Activated CD4-positive, alpha-beta T cell treated with anti-CD3 and anti-CD28 coated beads, Interleukin-2, amount 10 ng/mL, durations not matched to agents 24 days and 14 days (primary cell): ENCODE measurements around the gene RFX2. TPM values are rescaled to one million over a fixed set of nuclear protein-coding genes. Genes with fewer than 3 reads are reported as not detected.
A peak's percentile ranks its signal among the peaks of the same experiment; 100 is the strongest.

Source experiments
- DNase-seq: peaks from one replicate; pipeline ENCODE4 v3.0.0; 2022
- H3K27ac Mint-ChIP-seq: one replicate; pipeline ENCODE4 v1.8.0; 2022; ENCODE audit warnings: mild to moderate bottlenecking, mixed read lengths
- H3K27me3 Mint-ChIP-seq: one replicate; pipeline ENCODE4 v1.8.0; 2022; ENCODE audit warnings: mixed read lengths
- H3K36me3 Mint-ChIP-seq: one replicate; pipeline ENCODE4 v1.8.0; 2022; ENCODE audit warnings: low read depth, mild to moderate bottlenecking, mixed read lengths
- H3K4me1 Mint-ChIP-seq: one replicate; pipeline ENCODE4 v1.8.0; 2021; ENCODE audit warnings: mixed read lengths
- H3K4me3 Mint-ChIP-seq: one replicate; pipeline ENCODE4 v1.8.0; 2022; ENCODE audit warnings: mild to moderate bottlenecking, moderate library complexity, mixed read lengths
- H3K9me3 Mint-ChIP-seq: one replicate; pipeline ENCODE4 v1.8.0; 2021; ENCODE audit warnings: mixed read lengths
- intact Hi-C: fragments of 100-400 bp; cut with micrococcal nuclease; formaldehyde crosslinking; loops from one replicate; pipeline ENCODE4 v1.15.1; 2023
- total RNA-seq: library from RNA; stranded (reverse); gene quantifications from 2 replicates; pipeline ENCODE4 v1.2.3, GENCODE V29; 2022

RFX2 gene
- 10.5 and 10.7 TPM in 2 replicates for total RNA-seq

GRCh38 chr19:6110360-6110977, at the start of gene RFX2:
Gene RFX2, minus strand, starts transcription at chr19:6110500. Its CDS starts 63,004 bp downstream, at chr19:6047496.
- peak within 1 kb of the TSS; percentile 91 for H3K4me3 Mint-ChIP-seq
- H3K9me3 Mint-ChIP-seq = no peaks in the 10 kb centered on the region
- H3K36me3 Mint-ChIP-seq = no peaks in the 10 kb centered on the region
- H3K27me3 Mint-ChIP-seq = peaks cover 14% of the 10 kb centered on the region
- DNase-seq = peak; percentile 100
- H3K4me1 Mint-ChIP-seq = peaks cover 24% of the 10 kb centered on the region
- peak within 1 kb of the TSS; percentile 88 for H3K27ac Mint-ChIP-seq
- intact Hi-C loops = loop anchor here (1.0 kb wide), 2 partner anchors 89 to 132 kb away; partner anchors contain the start of gene RANBP3

GRCh38 chr19:6156033-6156432, 45.7 kb upstream of the RFX2 start:
- Mint-ChIP-seq H3K27ac (no peak overlapping the region), H3K4me1 (no peaks in the 10 kb centered on the region), H3K27me3 (peaks cover 3% of the 10 kb centered on the region), H3K36me3 (no peaks in the 10 kb centered on the region), H3K9me3 (peaks cover 4% of the 10 kb centered on the region), H3K4me3 (no peak overlapping the region)
- intact Hi-C loops = no loop called here
- no peak for DNase-seq

- no peak overlapping the region for H3K27ac Mint-ChIP-seq
- no peaks in the 10 kb centered on the region for H3K9me3 Mint-ChIP-seq
- no peaks in the 10 kb centered on the region for H3K36me3 Mint-ChIP-seq
- peaks cover 3% of the 10 kb centered on the region for H3K27me3 Mint-ChIP-seq
- DNase-seq = no peak
- H3K4me3 Mint-ChIP-seq = no peak overlapping the region
- intact Hi-C loops = no loop called here
- no peaks in the 10 kb centered on the region for H3K4me1 Mint-ChIP-seq
Observed at GRCh38 chr19:6150289-6150688, 40.0 kb upstream of the RFX2 start.

GRCh38 chr19:6141217-6141616, 30.9 kb upstream of the RFX2 start:
- intact Hi-C loops = no loop called here
- no peaks in the 10 kb centered on the region for H3K27me3 Mint-ChIP-seq
- H3K27ac Mint-ChIP-seq = no peak overlapping the region
- no peaks in the 10 kb centered on the region for H3K4me1 Mint-ChIP-seq
- H3K36me3 Mint-ChIP-seq = no peaks in the 10 kb centered on the region
- DNase-seq = no peak
- no peak overlapping the region for H3K4me3 Mint-ChIP-seq
- H3K9me3 Mint-ChIP-seq = no peaks in the 10 kb centered on the region

GRCh38 chr19:6138511-6138910, 28.2 kb upstream of the RFX2 start:
- Mint-ChIP-seq H3K4me3 (no peak overlapping the region), H3K27me3 (no peaks in the 10 kb centered on the region), H3K27ac (no peak overlapping the region), H3K4me1 (no peaks in the 10 kb centered on the region), H3K36me3 (no peaks in the 10 kb centered on the region), H3K9me3 (no peaks in the 10 kb centered on the region)
- DNase-seq = no peak
- intact Hi-C loops = no loop called here

- Mint-ChIP-seq H3K4me1 (no peaks in the 10 kb centered on the region), H3K36me3 (no peaks in the 10 kb centered on the region), H3K9me3 (no peaks in the 10 kb centered on the region), H3K27me3 (no peaks in the 10 kb centered on the region), H3K4me3 (no peak overlapping the region), H3K27ac (no peak overlapping the region)
- intact Hi-C loops = no loop called here
- no peak for DNase-seq
Observed at GRCh38 chr19:6138066-6138465, 27.8 kb upstream of the RFX2 start.

- H3K27me3 Mint-ChIP-seq = no peaks in the 10 kb centered on the region
- no peaks in the 10 kb centered on the region for H3K36me3 Mint-ChIP-seq
- intact Hi-C loops = no loop called here
- H3K9me3 Mint-ChIP-seq = no peaks in the 10 kb centered on the region
- H3K4me3 Mint-ChIP-seq = no peak overlapping the region
- DNase-seq = no peak
- no peak overlapping the region for H3K27ac Mint-ChIP-seq
- no peaks in the 10 kb centered on the region for H3K4me1 Mint-ChIP-seq
Observed at GRCh38 chr19:6133231-6133630, 22.9 kb upstream of the RFX2 start.

- intact Hi-C loops = no loop called here
- Mint-ChIP-seq H3K27ac (no peak overlapping the region), H3K4me3 (no peak overlapping the region)
Observed at GRCh38 chr19:6132482-6132881, 22.2 kb upstream of the RFX2 start.

GRCh38 chr19:6127716-6128335, 17.5 kb upstream of the RFX2 start:
- Mint-ChIP-seq H3K4me3 (no peak overlapping the region), H3K4me1 (peaks cover 7% of the 10 kb centered on the region), H3K27ac (no peak overlapping the region), H3K27me3 (no peaks in the 10 kb centered on the region), H3K9me3 (no peaks in the 10 kb centered on the region), H3K36me3 (no peaks in the 10 kb centered on the region)
- no peak for DNase-seq
- intact Hi-C loops = loop anchor here (2.0 kb wide), 1 partner anchor 171 kb away; no protein-coding TSS in a partner anchor

More at GRCh38 chr19:6132482-6132881, 22.2 kb upstream of the RFX2 start:
- H3K27me3 Mint-ChIP-seq = no peaks in the 10 kb centered on the region
- H3K9me3 Mint-ChIP-seq = no peaks in the 10 kb centered on the region
- no peaks in the 10 kb centered on the region for H3K4me1 Mint-ChIP-seq
- DNase-seq = no peak
- H3K36me3 Mint-ChIP-seq = no peaks in the 10 kb centered on the region

GRCh38 chr19:6126335-6126974, 16.2 kb upstream of the RFX2 start:
- peak; percentile 73 for DNase-seq
- intact Hi-C loops = loop anchor here (2.0 kb wide), 1 partner anchor 172 kb away; no protein-coding TSS in a partner anchor

GRCh38 chr19:6125571-6125989, 15.3 kb upstream of the RFX2 start:
- no peaks in the 10 kb centered on the region for H3K9me3 Mint-ChIP-seq
- no peak overlapping the region for H3K27ac Mint-ChIP-seq
- no peak overlapping the region for H3K4me3 Mint-ChIP-seq

More at GRCh38 chr19:6126335-6126974, 16.2 kb upstream of the RFX2 start:
- Mint-ChIP-seq H3K27ac (peak overlapping the region; percentile 9), H3K27me3 (peaks cover 2% of the 10 kb centered on the region), H3K4me3 (no peak overlapping the region), H3K4me1 (peaks cover 7% of the 10 kb centered on the region), H3K9me3 (no peaks in the 10 kb centered on the region), H3K36me3 (no peaks in the 10 kb centered on the region)

GRCh38 chr19:6119031-6119430, 8.7 kb upstream of the RFX2 start:
- Mint-ChIP-seq H3K9me3 (peaks cover 11% of the 10 kb centered on the region), H3K4me3 (no peak overlapping the region), H3K27me3 (peaks cover 10% of the 10 kb centered on the region), H3K27ac (no peak overlapping the region), H3K36me3 (no peaks in the 10 kb centered on the region), H3K4me1 (no peaks in the 10 kb centered on the region)
- intact Hi-C loops = no loop called here
- DNase-seq = no peak

More at GRCh38 chr19:6125571-6125989, 15.3 kb upstream of the RFX2 start:
- intact Hi-C loops = loop anchor here (1.0 kb wide), 1 partner anchor 76 kb away; no protein-coding TSS in a partner anchor
- peaks cover 7% of the 10 kb centered on the region for H3K4me1 Mint-ChIP-seq
- peaks cover 2% of the 10 kb centered on the region for H3K27me3 Mint-ChIP-seq
- H3K36me3 Mint-ChIP-seq = no peaks in the 10 kb centered on the region
- DNase-seq = peak; percentile 88

GRCh38 chr19:6118043-6118442, 7.7 kb upstream of the RFX2 start:
- Mint-ChIP-seq H3K36me3 (no peaks in the 10 kb centered on the region), H3K9me3 (peaks cover 11% of the 10 kb centered on the region), H3K27me3 (peaks cover 10% of the 10 kb centered on the region), H3K27ac (no peak overlapping the region), H3K4me3 (no peak overlapping the region), H3K4me1 (no peaks in the 10 kb centered on the region)
- intact Hi-C loops = no loop called here
- no peak for DNase-seq

GRCh38 chr19:6117534-6117933, 7.2 kb upstream of the RFX2 start:
- H3K36me3 Mint-ChIP-seq = no peaks in the 10 kb centered on the region
- H3K27ac Mint-ChIP-seq = no peak overlapping the region
- no peak overlapping the region for H3K4me3 Mint-ChIP-seq
- H3K27me3 Mint-ChIP-seq = peaks cover 10% of the 10 kb centered on the region
- no peaks in the 10 kb centered on the region for H3K4me1 Mint-ChIP-seq
- peaks cover 11% of the 10 kb centered on the region for H3K9me3 Mint-ChIP-seq
- intact Hi-C loops = no loop called here
- DNase-seq = no peak
